HG03103 (cell line): ENCODE measurements around the gene SPTBN1.

ENCODE experiments used
- ATAC-seq: cut with Tn5 transposase; IDR thresholded peaks from one replicate; pipeline ENCODE4 v1.9.1; 2021; ENCODE audit warnings: low read depth; ENCODE audit not compliant: unreplicated experiment

Gene SPTBN1

DNA sequence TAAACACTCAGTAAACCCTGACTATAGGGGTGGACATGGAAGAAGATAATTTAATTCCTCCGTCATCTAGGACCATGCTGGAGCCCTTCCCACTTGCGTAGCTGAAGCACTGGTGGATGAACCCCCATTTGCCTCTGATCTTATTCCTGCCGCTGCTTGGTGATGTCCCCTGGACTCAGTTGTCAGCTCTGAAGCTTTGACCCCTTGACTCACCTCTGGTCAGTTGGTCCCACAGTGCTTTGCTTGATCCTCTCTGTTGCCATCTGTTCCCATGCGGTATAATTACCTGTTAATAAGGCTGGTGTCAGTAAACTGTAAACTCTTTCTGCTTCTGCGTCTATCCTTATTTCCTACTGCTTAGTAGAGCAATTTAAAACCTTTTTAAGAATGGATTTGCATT, 126.9 kb downstream of the SPTBN1 start:
- ATAC-seq, result no peak

DNA sequence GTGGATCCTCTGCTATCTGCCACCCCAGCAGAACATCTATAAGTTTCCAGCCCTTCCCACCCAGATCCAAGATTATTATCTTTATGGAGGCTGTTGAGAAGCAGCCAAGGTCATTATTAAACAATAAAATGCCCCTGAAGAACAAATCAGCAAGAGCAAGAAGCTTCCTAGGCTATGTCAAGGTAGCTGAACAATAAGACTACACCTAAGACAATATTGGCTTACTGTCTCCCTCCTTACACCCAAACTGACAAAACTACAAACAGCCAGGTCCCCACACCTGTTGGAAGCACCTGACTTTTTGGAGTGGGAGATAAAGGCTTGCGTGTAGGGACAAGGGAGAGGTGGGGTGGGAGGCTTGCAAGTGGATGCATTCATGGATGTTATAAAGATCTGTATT, 128.5 kb downstream of the SPTBN1 start:
- no peak for ATAC-seq

DNA sequence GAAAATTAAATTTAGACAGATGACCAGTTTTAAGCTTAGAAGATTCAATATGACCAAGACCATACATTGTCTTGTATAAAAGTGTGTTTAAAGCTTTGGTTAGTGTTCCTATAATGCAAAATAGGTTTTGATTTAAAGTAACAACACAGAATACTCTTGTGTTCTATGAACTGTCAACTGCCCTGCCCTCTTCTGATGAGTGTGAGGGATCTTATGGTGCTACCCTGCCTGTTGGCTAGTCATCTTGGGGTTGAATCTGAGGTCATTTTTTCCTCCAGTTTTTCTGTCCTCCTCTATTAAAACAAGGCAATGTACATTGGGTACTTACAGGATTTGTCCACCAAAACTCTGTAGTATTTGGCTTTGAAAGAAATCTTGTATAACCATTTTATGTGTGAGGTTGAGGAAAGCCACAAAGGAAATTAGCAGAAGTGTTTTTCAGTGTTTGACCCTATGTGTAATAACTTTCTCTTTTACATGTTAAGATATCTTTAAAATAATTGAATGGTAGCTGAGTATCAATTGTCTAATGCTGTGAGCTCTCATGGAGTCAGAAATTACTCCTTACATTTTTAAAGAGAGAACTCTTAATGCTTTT, 129.1 kb downstream of the SPTBN1 start:
- ATAC-seq, result no peak

DNA sequence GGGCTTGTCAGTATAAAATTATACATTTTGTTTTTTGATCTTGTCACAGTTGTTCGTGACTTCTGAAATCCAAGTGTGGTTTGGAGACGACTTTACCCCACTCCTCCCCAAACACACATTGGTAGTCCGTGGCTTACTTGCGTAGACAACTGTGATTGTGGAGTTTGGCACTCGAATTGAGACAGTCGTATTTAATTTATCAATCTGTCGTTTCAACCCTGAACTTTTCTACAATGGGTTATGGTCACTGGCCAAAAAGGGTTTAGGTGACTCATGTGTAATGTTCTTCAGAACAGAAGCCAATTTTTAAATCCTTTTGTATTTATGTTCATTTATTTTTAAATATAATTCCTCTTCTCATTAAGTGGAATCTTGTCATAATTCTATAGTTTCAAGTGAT, 129.9 kb downstream of the SPTBN1 start:
- ATAC-seq, result no peak

- no peak for ATAC-seq
Observed at GRCh38 chr2:54586494-54586893, 130.4 kb downstream of the SPTBN1 start.

DNA sequence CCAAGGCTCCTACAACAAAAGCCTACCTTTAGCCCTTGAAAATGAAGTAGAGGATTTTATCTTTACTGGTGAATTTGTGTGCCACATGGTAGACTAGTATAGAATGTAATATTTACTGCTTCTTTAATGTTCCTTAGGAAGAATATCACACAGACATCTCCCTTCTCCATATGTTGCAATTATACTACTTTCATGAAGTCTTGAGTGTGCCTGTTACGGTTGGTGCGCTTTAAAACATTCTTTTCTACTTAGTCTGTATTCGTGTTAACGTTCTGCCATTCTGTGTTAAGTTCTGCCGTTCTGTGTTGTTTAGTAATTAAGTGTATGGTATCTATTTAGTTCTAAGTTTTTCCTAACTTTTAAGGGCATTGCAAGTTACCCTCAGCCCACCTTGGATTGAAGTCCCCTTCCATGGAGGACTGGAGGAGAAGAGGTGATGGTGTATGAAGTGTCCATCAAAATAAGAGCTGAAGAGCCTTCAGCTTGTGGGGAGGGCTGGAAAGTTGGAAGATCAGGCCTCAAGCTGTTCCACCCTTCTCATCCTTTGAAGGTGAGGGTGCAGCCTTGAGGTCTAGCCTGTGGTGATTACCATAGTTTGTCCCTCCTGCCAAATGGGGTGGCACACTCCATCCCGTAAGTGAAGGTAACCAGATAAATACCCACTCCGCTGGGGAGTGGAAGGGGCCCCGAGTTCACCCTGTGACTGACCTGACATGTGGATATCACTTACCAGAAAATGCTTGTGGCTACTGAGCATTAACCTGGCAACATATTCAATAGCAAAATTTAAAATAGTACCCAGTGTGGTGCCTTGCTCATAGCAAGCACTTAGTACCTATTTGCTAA, 131.3 kb downstream of the SPTBN1 start:
- no peak for ATAC-seq

GRCh38 chr2:54588244-54588899, 132.2 kb downstream of the SPTBN1 start:
- no peak for ATAC-seq

- ATAC-seq, result no peak
Observed at GRCh38 chr2:54589038-54589339, 132.9 kb downstream of the SPTBN1 start.

GRCh38 chr2:54589340-54590215, 133.5 kb downstream of the SPTBN1 start:
- peak; percentile 39 for ATAC-seq

- no peak for ATAC-seq
Observed at GRCh38 chr2:54590216-54591120, 134.3 kb downstream of the SPTBN1 start.

DNA sequence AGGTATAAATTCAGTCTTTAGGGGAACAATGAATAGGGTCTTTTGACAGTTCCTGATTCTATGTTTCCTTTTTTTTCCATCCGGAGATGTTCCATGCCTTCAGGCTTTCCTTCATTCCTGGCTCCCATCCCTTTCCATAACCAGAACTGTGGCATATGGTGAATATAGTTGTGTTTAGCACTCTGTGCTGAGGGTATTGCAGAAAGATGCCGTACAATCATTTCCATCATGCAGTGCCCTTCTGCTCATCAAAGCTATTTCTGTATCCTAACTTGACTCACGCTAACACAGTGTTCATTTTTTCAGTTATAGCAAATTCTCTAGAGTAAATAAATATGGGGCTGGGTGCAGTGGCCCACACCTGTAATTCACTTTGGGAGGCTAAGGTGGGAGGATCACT, 135.4 kb downstream of the SPTBN1 start:
- no peak for ATAC-seq

DNA sequence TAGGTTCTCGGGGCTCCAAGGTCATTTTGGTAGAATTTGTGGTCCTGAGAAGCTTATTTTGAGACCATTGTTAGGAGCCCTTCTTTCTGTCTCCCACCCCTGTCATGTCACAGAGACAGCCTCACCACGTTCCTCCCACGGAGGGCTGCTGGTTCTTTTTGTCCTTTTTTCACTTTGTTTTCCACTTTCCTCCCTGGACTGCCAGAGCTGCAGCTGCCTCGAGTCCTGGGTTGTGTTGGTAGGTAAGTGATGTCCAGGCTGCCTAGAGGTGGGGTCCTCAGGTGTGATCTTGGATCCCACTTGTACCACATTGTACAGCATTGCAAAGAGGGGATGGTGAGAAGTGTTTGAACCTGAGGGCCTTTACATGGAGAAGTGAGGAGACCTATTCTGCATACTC, 137.1 kb downstream of the SPTBN1 start:
- no peak for ATAC-seq

GRCh38 chr2:54594048-54594447, 137.9 kb downstream of the SPTBN1 start:
- ATAC-seq, result no peak

DNA sequence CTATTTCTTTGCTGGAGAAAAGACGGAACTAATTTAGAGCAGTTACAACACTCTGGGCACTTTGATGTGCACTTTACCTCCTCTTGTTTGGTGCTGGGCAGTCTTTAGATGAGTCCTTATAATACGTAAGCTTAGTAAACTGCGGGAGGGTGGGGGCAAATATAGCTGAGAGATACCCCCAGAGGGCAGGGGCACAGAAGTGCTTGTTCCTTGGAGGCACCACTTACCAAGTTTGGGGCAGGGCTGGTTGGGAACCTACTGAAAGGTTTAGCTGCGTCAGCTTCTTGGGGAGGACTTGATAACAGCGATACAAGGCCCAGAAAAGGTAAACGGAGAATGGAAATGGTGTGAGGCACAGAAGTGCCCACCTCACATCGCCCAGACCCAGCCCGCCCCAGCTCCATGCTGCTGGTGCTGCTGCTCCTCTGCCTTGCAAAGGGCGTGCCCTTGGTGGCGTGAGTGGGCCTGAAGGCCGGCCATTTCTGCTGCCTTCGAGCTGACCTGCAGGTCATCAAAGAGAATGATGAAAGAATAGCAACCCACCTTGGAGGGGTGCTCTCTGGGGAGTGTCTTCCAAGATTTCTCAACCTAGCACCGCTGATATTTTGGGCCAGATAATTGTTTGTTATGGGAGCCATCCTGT, 139.2 kb downstream of the SPTBN1 start:
- ATAC-seq, result no peak

DNA sequence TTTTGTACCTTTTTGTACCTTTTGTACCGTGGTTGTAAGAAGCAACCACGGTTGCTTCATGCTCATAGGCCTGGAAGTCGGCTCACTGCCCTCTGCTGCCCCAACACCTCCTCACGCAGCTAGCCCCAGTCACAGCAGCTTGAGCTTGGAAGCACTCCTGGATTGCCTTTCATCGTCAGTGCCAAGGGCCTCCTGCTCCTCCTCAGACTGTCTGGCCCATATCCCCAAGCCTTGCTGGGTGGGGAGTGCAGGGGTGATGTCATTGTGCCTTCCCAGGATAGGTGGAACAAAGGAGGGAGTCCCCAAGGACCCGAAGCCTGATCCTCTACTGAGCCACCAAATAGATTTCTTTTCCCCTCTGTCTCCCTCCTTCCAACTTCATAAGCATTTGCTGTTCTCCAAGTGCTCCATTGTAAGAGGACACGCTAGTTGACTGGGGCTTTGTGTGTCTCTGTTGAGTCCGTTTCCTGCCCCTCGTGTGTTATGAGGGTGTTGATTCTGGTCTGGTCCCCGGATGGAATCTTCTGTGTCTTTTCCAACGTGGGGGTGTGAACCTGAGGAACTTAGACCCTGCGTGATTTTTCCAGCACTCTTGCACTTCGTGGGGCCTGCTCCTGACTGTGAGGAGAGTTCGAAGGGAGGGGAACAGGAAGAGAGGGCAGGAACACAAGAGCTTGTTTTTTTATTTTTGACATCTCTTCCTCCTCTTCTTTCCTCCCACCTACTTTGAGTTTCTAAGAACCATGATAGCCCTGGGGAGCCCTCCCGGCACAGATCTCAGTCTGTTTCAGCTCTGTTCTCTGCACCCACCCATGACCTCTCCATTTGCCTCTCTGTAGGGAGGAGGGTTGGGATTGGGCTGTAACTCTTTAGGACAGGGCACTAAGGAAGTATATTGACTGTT, 140.1 kb downstream of the SPTBN1 start:
- ATAC-seq, result no peak

GRCh38 chr2:54597153-54597848, 141.2 kb downstream of the SPTBN1 start:
- ATAC-seq, result no peak

DNA sequence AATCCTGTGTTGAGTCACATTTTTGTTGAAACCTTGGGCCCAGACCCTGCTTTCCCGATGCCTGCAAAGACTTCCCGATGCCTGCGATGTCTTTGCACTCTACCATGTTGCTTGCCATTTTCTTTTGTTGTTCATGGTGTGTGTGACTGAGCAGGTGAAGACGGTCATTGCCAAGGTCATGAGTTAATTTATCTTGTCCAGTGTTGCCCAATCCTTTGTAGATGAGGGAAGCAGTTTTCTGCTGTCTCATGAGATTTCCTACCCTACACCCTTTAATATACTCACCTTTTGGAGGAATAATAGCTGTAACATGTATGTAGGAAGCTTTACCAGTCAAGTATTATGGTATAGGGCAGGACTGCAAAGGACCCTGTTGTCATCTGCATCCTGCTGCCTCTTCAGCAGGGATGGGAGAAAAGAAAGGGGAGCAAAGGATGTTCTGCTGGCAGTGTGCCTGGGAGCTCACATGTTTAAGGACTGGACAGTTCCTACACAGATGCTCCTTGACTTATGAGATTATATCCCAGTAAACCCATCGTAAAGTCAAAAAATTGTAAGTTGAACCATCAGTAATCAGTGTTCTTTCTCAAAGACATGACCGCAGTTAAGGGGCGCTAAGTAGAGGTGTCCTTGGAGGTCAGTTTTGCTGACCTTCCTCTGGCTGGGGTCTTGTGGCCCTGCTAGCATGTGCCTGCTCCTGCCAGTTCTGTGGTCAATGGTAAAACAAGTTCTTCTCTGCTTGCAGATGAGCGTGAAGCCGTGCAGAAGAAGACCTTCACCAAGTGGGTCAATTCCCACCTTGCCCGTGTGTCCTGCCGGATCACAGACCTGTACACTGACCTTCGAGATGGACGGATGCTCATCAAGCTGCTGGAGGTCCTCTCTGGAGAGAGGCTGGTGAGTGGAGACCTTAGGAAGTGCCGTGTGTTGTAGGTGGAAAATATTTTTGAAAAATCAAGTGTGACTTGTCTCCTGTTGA, 142.5 kb downstream of the SPTBN1 start:
- no peak for ATAC-seq
